ENCODE results near the gene BTAF1. TPM values are rescaled to one million over a fixed set of nuclear protein-coding genes. Genes with fewer than 3 reads are reported as not detected.

The BTAF1 gene
- total and polyA plus RNA-seq, 9 donors = 13.0 to 50.7 (median 38.9) TPM

- H3K4me3 ChIP-seq = no peak overlapping the region
- no peaks in the 10 kb centered on the region for H3K4me1 ChIP-seq (ENCODE audit: insufficient read depth)
- intact Hi-C loops (cut with DNase I) = no loop called here
- H3K27ac ChIP-seq = no peak overlapping the region
- no peak for DNase-seq
- no peaks in the 10 kb centered on the region for H3K27me3 ChIP-seq
- no peaks in the 10 kb centered on the region for H3K9me3 ChIP-seq
- TF ChIP-seq EP300 (IDR thresholded peaks at IDR 0.05) = no peak
- TF ChIP-seq, protein P1, sequence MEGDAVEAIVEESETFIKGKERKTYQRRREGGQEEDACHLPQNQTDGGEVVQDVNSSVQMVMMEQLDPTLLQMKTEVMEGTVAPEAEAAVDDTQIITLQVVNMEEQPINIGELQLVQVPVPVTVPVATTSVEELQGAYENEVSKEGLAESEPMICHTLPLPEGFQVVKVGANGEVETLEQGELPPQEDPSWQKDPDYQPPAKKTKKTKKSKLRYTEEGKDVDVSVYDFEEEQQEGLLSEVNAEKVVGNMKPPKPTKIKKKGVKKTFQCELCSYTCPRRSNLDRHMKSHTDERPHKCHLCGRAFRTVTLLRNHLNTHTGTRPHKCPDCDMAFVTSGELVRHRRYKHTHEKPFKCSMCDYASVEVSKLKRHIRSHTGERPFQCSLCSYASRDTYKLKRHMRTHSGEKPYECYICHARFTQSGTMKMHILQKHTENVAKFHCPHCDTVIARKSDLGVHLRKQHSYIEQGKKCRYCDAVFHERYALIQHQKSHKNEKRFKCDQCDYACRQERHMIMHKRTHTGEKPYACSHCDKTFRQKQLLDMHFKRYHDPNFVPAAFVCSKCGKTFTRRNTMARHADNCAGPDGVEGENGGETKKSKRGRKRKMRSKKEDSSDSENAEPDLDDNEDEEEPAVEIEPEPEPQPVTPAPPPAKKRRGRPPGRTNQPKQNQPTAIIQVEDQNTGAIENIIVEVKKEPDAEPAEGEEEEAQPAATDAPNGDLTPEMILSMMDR (IDR thresholded peaks at IDR 0.05) = no peak
- no peaks in the 10 kb centered on the region for H3K36me3 ChIP-seq
Measured at GRCh38 chr10:92047215-92047614, 123.6 kb downstream of the BTAF1 start.

- Histone ChIP-seq H3K4me1 (ENCODE audit: insufficient read depth) (no peaks in the 10 kb centered on the region), H3K27me3 (no peaks in the 10 kb centered on the region), H3K4me3 (no peak overlapping the region), H3K36me3 (no peaks in the 10 kb centered on the region), H3K9me3 (no peaks in the 10 kb centered on the region), H3K27ac (no peak overlapping the region)
- no peak for DNase-seq
- WGBS, 3 donors = 83 to 86% (median 83%) methylated on average over 18 of the region's 18 CpGs
- intact Hi-C loops (cut with DNase I) = no loop called here
- TF ChIP-seq EP300 (IDR thresholded peaks at IDR 0.05) (no peak), POLR2A (IDR thresholded peaks at IDR 0.05) (no peak)
- TF ChIP-seq, protein P1 (IDR thresholded peaks at IDR 0.05) = no peak
Measured at GRCh38 chr10:92052088-92052487, 128.5 kb downstream of the BTAF1 start.

GRCh38 chr10:92052741-92053140 lies 129.2 kb downstream of the BTAF1 start:
- Histone ChIP-seq H3K9me3 (no peaks in the 10 kb centered on the region), H3K4me3 (no peak overlapping the region), H3K4me1 (ENCODE audit: insufficient read depth) (no peaks in the 10 kb centered on the region), H3K27ac (no peak overlapping the region), H3K27me3 (no peaks in the 10 kb centered on the region), H3K36me3 (no peaks in the 10 kb centered on the region)
- intact Hi-C loops (cut with DNase I) = no loop called here
- WGBS, 3 donors = 80 to 83% (median 81%) methylated on average over 5 of the region's 5 CpGs
- no peak for DNase-seq
- TF ChIP-seq EP300 (IDR thresholded peaks at IDR 0.05) = no peak
- TF ChIP-seq, protein P1 (IDR thresholded peaks at IDR 0.05) = no peak
- TF ChIP-seq POLR2A (IDR thresholded peaks at IDR 0.05) = no peak

DNA sequence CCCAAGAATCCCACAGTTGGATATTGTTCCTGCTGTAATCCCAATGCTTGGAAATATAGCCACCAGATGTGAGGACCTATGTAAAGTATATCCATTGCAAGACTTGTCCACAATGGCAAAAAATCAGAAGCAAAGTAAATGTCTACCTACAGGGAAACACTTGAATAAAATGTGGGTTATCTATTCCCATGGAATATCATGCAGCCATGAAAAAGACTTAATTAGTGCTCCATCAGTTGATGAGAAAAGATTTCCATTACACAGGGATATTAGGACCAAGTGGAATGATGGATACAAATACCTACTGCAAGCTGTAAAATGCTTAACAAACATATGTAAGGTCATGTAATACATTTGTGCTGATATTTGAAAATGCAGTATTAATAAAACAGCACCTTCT lies 131.2 kb downstream of the BTAF1 start:
- Histone ChIP-seq H3K27me3 (no peaks in the 10 kb centered on the region), H3K36me3 (no peaks in the 10 kb centered on the region), H3K4me1 (ENCODE audit: insufficient read depth) (no peaks in the 10 kb centered on the region), H3K9me3 (no peaks in the 10 kb centered on the region), H3K4me3 (no peak overlapping the region), H3K27ac (no peak overlapping the region)
- intact Hi-C loops (cut with DNase I) = no loop called here
- TF ChIP-seq POLR2A (IDR thresholded peaks at IDR 0.05) (no peak), EP300 (IDR thresholded peaks at IDR 0.05) (no peak)
- TF ChIP-seq, protein P1 (IDR thresholded peaks at IDR 0.05) = no peak
- no peak for DNase-seq

DNA sequence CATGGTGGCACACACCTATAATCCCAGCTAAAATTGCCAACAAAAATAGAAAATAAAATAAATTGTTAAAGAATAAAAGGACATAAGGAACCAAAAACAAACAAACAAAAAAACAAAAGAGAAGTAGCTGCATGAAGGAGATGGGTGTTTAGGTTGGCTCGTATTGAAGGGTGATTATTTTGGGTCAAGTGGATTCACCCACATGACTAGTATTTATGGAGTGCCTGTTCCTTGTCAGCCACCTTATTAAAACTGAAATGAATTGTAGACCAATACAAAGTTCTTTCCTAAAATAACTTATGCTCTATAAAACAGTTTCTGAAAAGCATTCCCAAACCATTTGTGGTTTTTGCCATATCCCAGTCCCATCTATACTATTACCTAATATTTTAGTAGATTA lies 138.7 kb downstream of the BTAF1 start:
- no peak overlapping the region for H3K27ac ChIP-seq

More for the DNA sequence above, 138.7 kb downstream of the BTAF1 start:
- no peaks in the 10 kb centered on the region for H3K27me3 ChIP-seq
- H3K9me3 ChIP-seq = no peaks in the 10 kb centered on the region
- H3K4me1 ChIP-seq (ENCODE audit: insufficient read depth) = no peaks in the 10 kb centered on the region
- no peak for TF ChIP-seq EP300 (IDR thresholded peaks at IDR 0.05)
- TF ChIP-seq, protein P1 (IDR thresholded peaks at IDR 0.05) = no peak
- TF ChIP-seq POLR2A (IDR thresholded peaks at IDR 0.05) = no peak
- H3K36me3 ChIP-seq = no peaks in the 10 kb centered on the region
- DNase-seq = no peak
- intact Hi-C loops (cut with DNase I) = no loop called here
- 82 to 89% (median 88%) methylated on average over 1 of the region's 1 CpG for WGBS, 3 donors
- H3K4me3 ChIP-seq = no peak overlapping the region
